Right ventricle myocardium inferior (tissue), 1 donor: ENCODE results near the gene NFE2L2. TPM values are rescaled to one million over a fixed set of nuclear protein-coding genes. Genes with fewer than 3 reads are reported as not detected.

Experiments
- ATAC-seq: fragments of 200-7000 bp; cut with Tn5 transposase; one replicate; pipeline ENCODE4 v1.9.1; 2020; ENCODE audit warnings: mild to moderate bottlenecking, moderate library complexity
- DNase-seq: peaks from one replicate; pipeline ENCODE4 v3.0.0; 2021; ENCODE audit errors: missing footprints
- intact Hi-C: fragments of 100-400 bp; cut with DNase I; formaldehyde crosslinking; loops from one replicate; pipeline ENCODE4 v1.11.0; 2022
- total RNA-seq: library from RNA; stranded (reverse); fragmentation: NEBNext Ultra II Directional; extraction: Animal tissue kit (Norgen Biotek cat#: 25700); gene quantifications from one replicate; pipeline ENCODE4 v1.2.1, GENCODE V29; 2021
- donor health status: DM: no; HTN: yes; CAD: no; lungs with severe emphysema.

Gene NFE2L2
- total RNA-seq, 1 donor from 2014 or later, result 53.4 TPM

GRCh38 chr2:177263451-177264208 lies 897 bp downstream of the NFE2L2 start:
- DNase-seq (peak; percentile 99), ATAC-seq (peak; percentile 88)
- intact Hi-C loops, result loop anchor here (1.0 to 10.0 kb wide), 9 partner anchors 19 to 491 kb away; partner anchors contain the start of genes AGPS and HNRNPA3

- no peak for ATAC-seq
- no peak for DNase-seq
- intact Hi-C loops, result loop anchor here (1.0 to 10.0 kb wide), 6 partner anchors 36 to 492 kb away; partner anchors contain the start of genes AGPS and HNRNPA3
Observed at GRCh38 chr2:177262958-177263450, 1.5 kb downstream of the NFE2L2 start.

- intact Hi-C loops, result loop anchor here (5.0 to 10.0 kb wide), 3 partner anchors 35 to 493 kb away; partner anchors contain the start of gene AGPS
- DNase-seq (no peak), ATAC-seq (no peak)
Observed at GRCh38 chr2:177262092-177262491, 2.4 kb downstream of the NFE2L2 start.

- intact Hi-C loops, result loop anchor here (5.0 to 10.0 kb wide), 3 partner anchors 34 to 493 kb away; partner anchors contain the start of gene AGPS
- ATAC-seq, result no peak
- DNase-seq, result no peak
Observed at GRCh38 chr2:177261116-177262060, 3.1 kb downstream of the NFE2L2 start.

GRCh38 chr2:177260379-177260778 lies 4.1 kb downstream of the NFE2L2 start:
- ATAC-seq (no peak), DNase-seq (no peak)
- intact Hi-C loops, result loop anchor here (5.0 to 10.0 kb wide), 3 partner anchors 33 to 494 kb away; partner anchors contain the start of gene AGPS

DNA sequence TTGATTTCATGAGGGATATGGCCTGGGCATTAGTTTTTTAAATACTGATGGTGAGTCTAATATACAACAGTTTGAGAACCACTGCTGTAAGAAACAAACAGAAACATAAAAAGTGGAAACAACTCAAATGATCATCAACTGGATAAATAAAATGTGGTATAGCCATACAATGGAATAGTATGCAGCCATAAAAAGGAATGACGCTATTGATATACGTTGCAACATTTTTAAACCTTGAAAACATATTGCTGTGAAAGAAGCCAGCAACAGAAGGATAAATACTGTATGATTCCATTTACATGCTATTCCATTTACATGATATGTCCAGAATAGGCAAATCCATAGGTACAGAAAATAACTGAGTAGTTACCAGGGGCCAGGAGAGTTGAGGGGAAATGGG lies 6.5 kb downstream of the NFE2L2 start:
- intact Hi-C loops, result no loop called here
- no peak for ATAC-seq

GRCh38 chr2:177257471-177257870 lies 7.1 kb downstream of the NFE2L2 start:
- ATAC-seq, result no peak
- intact Hi-C loops, result no loop called here
- no peak for DNase-seq

More for the DNA sequence above, 6.5 kb downstream of the NFE2L2 start:
- no peak for DNase-seq

GRCh38 chr2:177256695-177257094 lies 7.8 kb downstream of the NFE2L2 start:
- intact Hi-C loops, result no loop called here

GRCh38 chr2:177256026-177256425 lies 8.5 kb downstream of the NFE2L2 start:
- ATAC-seq, result no peak
- no peak for DNase-seq
- intact Hi-C loops, result no loop called here

More at GRCh38 chr2:177256695-177257094, 7.8 kb downstream of the NFE2L2 start:
- DNase-seq, result no peak
- ATAC-seq, result no peak

DNA sequence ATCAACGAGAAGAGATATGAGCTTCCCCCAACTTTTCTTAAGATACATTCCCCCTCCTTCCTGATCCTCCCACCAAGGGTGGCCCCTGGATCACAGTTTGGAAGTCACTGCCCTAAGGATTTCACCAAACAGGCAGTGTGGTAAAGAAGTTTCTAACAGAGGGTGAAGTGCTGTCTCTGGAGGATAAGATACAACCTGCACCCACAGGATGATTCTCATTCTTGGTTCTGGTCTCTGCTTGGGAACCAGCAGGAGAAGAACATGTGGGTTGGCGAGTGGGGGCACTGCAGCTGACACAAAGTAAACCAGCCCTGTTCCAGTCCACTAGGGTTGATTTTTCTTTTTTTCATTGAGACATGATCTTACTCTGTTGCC lies 9.3 kb downstream of the NFE2L2 start:
- intact Hi-C loops, result no loop called here
- DNase-seq (no peak), ATAC-seq (no peak)

DNA sequence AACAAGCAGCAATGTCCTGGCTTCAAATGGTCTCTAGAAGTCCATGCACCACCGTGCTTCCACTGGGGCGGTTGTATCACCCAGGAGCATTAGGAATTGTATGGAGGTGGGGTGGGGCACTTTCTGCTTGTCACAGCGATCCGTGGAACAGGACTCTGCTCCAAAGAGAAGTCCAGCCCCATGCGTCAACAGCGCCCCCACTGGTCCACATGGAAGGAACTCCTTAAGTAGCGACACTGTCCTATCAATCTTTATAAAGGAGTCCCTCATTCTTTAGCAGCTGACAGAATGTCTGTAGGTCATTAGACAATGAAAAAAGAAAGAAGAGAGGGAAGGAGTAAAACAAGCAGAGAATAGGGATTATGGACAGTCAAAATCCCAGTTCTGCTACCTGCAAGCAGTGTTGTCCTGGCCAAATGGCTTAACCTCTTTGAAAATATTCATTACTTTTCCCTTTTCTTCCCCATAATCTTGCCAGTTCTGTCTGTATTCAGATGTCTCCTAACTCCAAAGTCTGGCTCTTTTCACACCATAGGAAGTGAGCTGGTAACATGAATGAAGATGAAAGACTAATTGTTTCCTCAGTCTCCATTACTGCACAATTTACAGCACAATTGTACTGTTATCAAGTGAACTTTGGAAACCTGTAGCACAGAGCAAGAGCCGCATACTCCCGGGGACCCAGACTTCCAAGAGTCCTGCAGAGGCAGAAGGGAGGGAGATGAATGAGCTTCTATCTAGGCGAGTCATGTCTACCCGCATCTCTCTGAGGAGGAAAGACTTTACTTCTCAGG lies 9.9 kb downstream of the NFE2L2 start:
- intact Hi-C loops, result no loop called here
- ATAC-seq (no peak), DNase-seq (no peak)

GRCh38 chr2:177253704-177254103 lies 10.8 kb downstream of the NFE2L2 start:
- DNase-seq, result no peak
- intact Hi-C loops, result no loop called here
- ATAC-seq, result no peak

- DNase-seq (no peak), ATAC-seq (no peak)
- intact Hi-C loops, result no loop called here
Observed at GRCh38 chr2:177252808-177253531, 11.6 kb downstream of the NFE2L2 start.

DNA sequence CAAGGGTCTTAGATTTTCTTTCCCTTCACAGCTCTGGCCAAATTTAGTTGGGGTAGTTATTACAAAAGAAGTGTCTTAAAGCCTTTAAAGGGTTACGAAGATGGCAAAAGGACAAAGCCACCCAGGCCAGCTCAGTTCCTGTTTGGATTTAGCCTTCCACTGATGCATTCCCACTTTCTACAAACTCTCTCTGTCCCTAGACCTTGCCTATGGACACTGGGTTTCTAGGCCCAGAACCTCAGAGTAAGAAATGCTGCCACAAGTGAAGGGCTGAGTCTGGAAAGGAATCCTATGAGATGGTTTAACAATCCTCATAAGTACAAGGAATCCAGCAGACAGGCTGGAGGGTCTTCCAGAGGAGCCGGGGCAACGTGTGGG lies 13.4 kb downstream of the NFE2L2 start:
- DNase-seq (no peak), ATAC-seq (no peak)
- intact Hi-C loops, result no loop called here

- ATAC-seq (no peak), DNase-seq (no peak)
- intact Hi-C loops, result no loop called here
Observed at GRCh38 chr2:177250461-177250860, 14.1 kb downstream of the NFE2L2 start.

GRCh38 chr2:177249038-177249437 lies 15.5 kb downstream of the NFE2L2 start:
- no peak for ATAC-seq
- intact Hi-C loops, result loop anchor here (5.0 kb wide), 1 partner anchor 37 kb away; the partner anchor contains the start of gene HNRNPA3
- DNase-seq, result no peak

- DNase-seq (no peak), ATAC-seq (peak; percentile 14)
- intact Hi-C loops, result loop anchor here (5.0 kb wide), 1 partner anchor 35 kb away; the partner anchor contains the start of gene HNRNPA3
Observed at GRCh38 chr2:177247693-177248262, 16.7 kb downstream of the NFE2L2 start.
